ENCODE measurements around the gene PRIMPOL. TPM values are rescaled to one million over a fixed set of nuclear protein-coding genes. Genes with fewer than 3 reads are reported as not detected.

Gene PRIMPOL
- total RNA-seq, 1 experiment from 2014 or later, result 20.1 TPM

DNA sequence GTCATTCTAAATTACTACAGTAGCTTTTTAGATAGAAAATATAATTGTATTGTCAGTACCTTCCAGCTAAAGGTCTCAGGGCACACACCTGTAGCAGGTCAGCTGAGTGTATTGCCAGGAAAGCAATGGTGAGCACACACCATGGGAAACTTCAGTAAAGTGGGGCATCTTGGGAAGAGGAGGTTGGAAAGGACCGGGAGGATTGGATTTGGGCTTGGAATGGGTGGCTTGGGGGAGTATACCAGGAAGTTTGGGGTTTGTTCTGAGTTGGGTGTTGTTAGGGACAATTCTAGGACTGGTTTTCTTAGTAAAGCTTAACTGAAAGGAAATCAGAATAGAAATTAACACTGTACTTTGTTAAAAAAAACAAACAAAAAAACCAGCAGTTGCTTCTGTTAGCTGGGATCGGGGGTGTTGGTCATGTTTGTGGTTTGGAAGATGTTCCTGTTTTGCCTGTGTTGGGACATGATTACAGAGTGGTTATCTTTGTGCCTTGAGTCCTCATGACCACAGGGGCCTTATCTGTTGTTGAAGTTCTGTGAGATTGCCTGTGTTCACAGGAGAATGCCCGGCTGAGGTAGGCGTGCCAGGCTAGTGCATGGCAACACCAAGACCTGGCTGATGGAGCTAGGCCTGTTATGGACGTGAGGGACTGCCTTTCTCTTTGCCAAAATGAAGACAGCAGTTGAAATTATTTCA, 35.1 kb downstream of the PRIMPOL start:
- in situ Hi-C loops (cut with HindIII; ENCODE audit: low pct_unique_long_range_greater_than_20kb, low sequenced_read_pairs), result no loop called here
- DNase-seq (ENCODE audit: low read depth, low spot score), result no peak

DNA sequence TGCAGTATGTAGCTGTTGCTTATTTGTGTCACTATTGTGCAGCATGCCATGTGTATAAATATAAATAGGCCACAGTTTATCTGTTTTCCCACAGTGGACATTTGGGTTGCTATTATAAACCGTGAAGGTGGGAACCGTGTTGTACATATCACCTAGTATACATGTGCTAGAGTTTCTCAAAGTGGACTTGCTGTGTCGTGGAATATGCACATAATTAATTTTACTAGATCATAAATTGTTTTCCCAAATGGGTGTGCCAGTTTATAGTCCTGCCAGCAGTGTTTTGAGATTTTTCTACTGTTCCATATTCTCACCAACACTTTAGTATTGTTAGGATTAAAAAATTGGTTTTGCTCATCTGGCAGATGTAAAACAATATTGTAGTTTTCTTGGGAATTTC, 38.5 kb downstream of the PRIMPOL start:
- no peak for DNase-seq (ENCODE audit: low read depth, low spot score)
- in situ Hi-C loops (cut with HindIII; ENCODE audit: low pct_unique_long_range_greater_than_20kb, low sequenced_read_pairs), result no loop called here

- in situ Hi-C loops (cut with HindIII; ENCODE audit: low pct_unique_long_range_greater_than_20kb, low sequenced_read_pairs), result no loop called here
- no peak for DNase-seq (ENCODE audit: low read depth, low spot score)
Observed at GRCh38 chr4:184688447-184688846, 38.9 kb downstream of the PRIMPOL start.

DNA sequence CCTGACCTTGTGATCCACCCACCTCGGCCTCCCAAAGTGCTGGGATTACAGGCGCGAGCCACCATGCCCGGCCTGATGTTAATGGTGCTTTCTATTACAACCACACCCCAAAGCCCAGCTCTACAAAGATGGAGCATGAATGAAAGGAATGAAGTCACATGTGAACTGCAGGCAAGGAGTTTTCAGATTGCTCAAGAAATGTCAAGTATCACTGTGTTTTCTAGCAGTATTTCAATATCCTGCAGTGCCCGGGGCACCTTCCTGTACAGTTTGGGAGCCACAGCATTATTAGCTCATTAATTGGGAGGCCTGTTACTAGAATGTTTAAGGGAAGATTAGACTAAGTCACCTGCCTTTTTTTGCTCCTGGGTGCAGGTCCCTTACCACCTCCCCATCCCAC, 40.1 kb downstream of the PRIMPOL start:
- DNase-seq (ENCODE audit: low read depth, low spot score), result no peak
- in situ Hi-C loops (cut with HindIII; ENCODE audit: low pct_unique_long_range_greater_than_20kb, low sequenced_read_pairs), result no loop called here

DNA sequence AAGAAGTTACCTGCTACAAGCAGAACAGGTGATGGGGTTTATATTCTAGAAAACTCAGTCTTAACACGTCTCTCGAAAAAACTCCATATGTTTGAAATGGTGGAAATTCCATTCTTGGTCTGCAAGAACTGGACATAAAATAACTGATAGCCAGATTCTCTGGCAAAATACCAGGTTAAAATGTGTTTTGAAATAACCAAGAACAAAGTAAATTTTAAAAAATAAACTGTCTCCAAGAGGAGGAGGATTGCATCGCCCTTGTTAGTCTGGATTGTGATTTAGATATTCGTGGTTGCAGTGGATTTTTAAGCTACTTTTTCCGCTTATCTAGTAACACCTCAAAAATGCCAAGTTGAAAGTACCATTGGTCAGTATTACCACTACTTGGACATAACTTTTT, 43.5 kb downstream of the PRIMPOL start:
- DNase-seq (ENCODE audit: low read depth, low spot score), result no peak
- in situ Hi-C loops (cut with HindIII; ENCODE audit: low pct_unique_long_range_greater_than_20kb, low sequenced_read_pairs), result no loop called here

DNA sequence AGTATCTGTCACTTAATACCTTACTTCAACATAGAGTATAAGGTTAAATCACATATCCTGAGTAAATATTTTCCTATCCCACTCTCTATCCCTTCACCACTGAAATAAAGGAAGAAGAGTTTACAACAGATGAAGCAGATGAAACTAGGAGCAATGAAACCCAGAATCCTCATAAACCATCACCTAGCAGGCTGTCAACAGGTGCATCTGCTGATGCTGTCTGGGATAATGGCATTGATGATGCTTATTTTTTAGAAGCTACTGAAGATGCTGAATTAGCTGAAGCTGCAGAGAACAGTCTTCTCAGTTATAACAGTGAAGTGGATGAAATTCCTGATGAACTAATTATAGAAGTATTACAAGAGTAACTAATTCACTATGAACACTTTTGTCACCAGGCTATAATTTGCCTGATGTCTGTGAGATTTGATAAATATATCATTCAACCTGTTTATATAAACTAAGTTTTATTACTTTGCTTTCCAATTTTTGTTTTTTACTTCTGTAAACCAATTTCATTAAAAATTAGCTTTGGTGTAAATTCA, 44.9 kb downstream of the PRIMPOL start:
- in situ Hi-C loops (cut with HindIII; ENCODE audit: low pct_unique_long_range_greater_than_20kb, low sequenced_read_pairs), result no loop called here
- DNase-seq (ENCODE audit: low read depth, low spot score), result no peak

- in situ Hi-C loops (cut with HindIII; ENCODE audit: low pct_unique_long_range_greater_than_20kb, low sequenced_read_pairs), result no loop called here
- no peak for DNase-seq (ENCODE audit: low read depth, low spot score)
Observed at GRCh38 chr4:184695178-184695896, 45.8 kb downstream of the PRIMPOL start.

DNA sequence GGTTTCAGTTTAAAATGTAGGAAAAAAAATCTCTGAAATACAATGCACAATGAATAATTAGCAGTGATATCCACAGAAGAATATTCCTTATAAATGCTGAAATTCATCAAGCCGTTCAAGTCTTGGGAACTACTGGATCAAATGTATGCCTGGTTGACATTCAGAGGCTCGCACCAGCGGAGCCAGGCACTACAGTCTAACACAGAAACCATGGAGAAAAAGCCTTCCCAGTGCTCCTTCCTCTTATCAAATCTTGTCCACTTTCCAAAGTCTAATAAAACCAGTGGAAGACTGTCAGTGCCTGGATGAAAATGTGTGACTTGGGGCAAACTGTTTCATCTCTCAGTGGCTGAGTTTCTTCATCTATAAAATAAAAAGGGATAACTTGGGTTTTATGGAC, 48.4 kb downstream of the PRIMPOL start:
- no peak for DNase-seq (ENCODE audit: low read depth, low spot score)
- in situ Hi-C loops (cut with HindIII; ENCODE audit: low pct_unique_long_range_greater_than_20kb, low sequenced_read_pairs), result no loop called here

GRCh38 chr4:184699941-184700340, 50.4 kb downstream of the PRIMPOL start:
- DNase-seq (ENCODE audit: low read depth, low spot score), result no peak
- in situ Hi-C loops (cut with HindIII; ENCODE audit: low pct_unique_long_range_greater_than_20kb, low sequenced_read_pairs), result no loop called here

GRCh38 chr4:184702114-184702513, 52.6 kb downstream of the PRIMPOL start:
- in situ Hi-C loops (cut with HindIII; ENCODE audit: low pct_unique_long_range_greater_than_20kb, low sequenced_read_pairs), result no loop called here
- no peak for DNase-seq (ENCODE audit: low read depth, low spot score)

- no peak for DNase-seq (ENCODE audit: low read depth, low spot score)
- in situ Hi-C loops (cut with HindIII; ENCODE audit: low pct_unique_long_range_greater_than_20kb, low sequenced_read_pairs), result no loop called here
Observed at GRCh38 chr4:184705692-184706091, 56.2 kb downstream of the PRIMPOL start.

DNA sequence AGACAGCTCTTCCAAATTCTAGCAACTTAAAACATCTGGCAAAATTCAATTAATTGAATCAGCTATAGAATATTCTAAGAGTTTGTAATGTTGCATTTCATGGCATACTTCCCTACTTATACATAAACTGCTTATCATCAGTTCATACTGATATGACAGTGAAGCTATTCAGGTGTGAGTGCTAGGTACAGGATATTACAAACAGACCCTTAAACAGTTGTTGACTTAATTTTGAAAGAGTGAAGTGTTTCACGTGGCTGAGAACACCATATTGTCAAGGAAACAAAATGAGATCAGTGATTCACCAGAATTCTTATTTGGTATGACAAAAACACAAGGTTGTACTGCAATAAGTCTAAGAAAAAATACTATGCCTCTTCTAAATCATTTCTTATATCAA, 56.9 kb downstream of the PRIMPOL start:
- in situ Hi-C loops (cut with HindIII; ENCODE audit: low pct_unique_long_range_greater_than_20kb, low sequenced_read_pairs), result no loop called here
- DNase-seq (ENCODE audit: low read depth, low spot score), result no peak

DNA sequence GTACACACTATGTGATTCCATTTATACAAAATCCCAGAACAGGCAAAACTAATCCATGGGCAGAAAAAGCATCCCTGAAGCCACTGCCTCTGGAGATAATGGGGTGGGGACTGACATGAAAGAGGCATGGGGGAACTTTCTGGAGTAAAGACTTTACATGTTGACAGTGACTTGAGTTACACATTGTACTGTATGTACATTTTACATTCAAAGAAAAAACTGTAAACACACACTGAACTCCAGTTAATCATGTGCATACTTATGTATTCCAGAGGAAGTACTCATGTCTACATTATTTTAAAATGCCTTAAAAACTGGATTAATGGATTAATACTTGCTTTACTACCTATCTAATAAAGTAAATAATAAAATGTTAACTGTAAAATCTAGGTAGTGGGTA, 62.8 kb downstream of the PRIMPOL start:
- in situ Hi-C loops (cut with HindIII; ENCODE audit: low pct_unique_long_range_greater_than_20kb, low sequenced_read_pairs), result no loop called here
- DNase-seq (ENCODE audit: low read depth, low spot score), result no peak

GRCh38 chr4:184713887-184714286, 64.3 kb downstream of the PRIMPOL start:
- in situ Hi-C loops (cut with HindIII; ENCODE audit: low pct_unique_long_range_greater_than_20kb, low sequenced_read_pairs), result no loop called here
- no peak for DNase-seq (ENCODE audit: low read depth, low spot score)

DNA sequence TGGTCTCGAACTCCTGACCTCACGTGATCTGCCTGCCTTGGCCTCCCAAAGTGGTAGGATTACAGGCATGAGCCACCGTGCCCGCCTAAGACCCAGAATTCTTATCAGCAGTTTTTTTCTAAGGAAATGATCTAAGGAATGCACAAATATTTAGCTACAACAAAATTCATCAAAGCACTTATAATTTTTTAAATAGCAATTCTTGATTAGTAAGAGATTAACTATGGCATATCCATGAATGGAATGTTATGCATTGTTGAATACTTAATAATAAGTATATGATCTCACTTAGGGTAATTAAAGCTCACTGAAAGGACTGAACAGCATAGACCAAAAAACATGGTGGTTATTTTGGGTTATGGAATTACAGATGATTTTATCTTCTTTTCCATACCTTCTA, 66.0 kb downstream of the PRIMPOL start:
- in situ Hi-C loops (cut with HindIII; ENCODE audit: low pct_unique_long_range_greater_than_20kb, low sequenced_read_pairs), result no loop called here
- no peak for DNase-seq (ENCODE audit: low read depth, low spot score)

GRCh38 chr4:184719407-184719806, 69.9 kb downstream of the PRIMPOL start:
- no peak for DNase-seq (ENCODE audit: low read depth, low spot score)
- in situ Hi-C loops (cut with HindIII; ENCODE audit: low pct_unique_long_range_greater_than_20kb, low sequenced_read_pairs), result no loop called here

DNA sequence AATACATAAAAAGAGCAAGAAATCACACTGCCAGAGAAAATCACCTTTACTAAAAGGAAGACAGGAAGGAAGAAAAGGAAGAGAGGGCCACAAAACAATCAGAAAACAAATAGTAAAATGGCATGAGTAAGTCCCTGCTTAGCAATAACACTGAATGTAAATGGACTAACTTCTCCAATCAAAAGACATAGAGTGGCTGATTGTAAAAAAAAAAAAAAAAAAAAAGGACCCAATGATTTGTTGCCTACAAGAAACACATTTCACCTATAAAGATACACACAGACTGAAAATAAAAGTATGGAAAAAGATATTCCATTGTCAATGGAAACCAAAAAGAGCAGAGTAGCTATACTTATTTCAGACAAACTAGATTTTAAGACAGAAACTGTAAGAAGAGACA, 71.7 kb downstream of the PRIMPOL start:
- in situ Hi-C loops (cut with HindIII; ENCODE audit: low pct_unique_long_range_greater_than_20kb, low sequenced_read_pairs), result no loop called here

GRCh38 chr4:184722798-184723197, 73.3 kb downstream of the PRIMPOL start:
- in situ Hi-C loops (cut with HindIII; ENCODE audit: low pct_unique_long_range_greater_than_20kb, low sequenced_read_pairs), result no loop called here
- DNase-seq (ENCODE audit: low read depth, low spot score), result no peak

More for the DNA sequence above, 71.7 kb downstream of the PRIMPOL start:
- no peak for DNase-seq (ENCODE audit: low read depth, low spot score)

GRCh38 chr4:184727430-184727829, 77.9 kb downstream of the PRIMPOL start:
- in situ Hi-C loops (cut with HindIII; ENCODE audit: low pct_unique_long_range_greater_than_20kb, low sequenced_read_pairs), result no loop called here
- no peak for DNase-seq (ENCODE audit: low read depth, low spot score)
